Naive thymus-derived CD4-positive, alpha-beta T cell (primary cell): ENCODE data around the gene CERS5. TPM values are rescaled to one million over a fixed set of nuclear protein-coding genes. Genes with fewer than 3 reads are reported as not detected.

Experiments used
- ATAC-seq: fragments of 150-1000 bp; cut with Tn5 transposase; 2 replicates; pipeline ENCODE4 v1.10.0; 2021; ENCODE audit warnings: mild to moderate bottlenecking, moderate library complexity
- CTCF ChIA-PET: fragments of 350-600 bp; sonication (Branson Sonifier 250); formaldehyde crosslinking; loops from one replicate; lab custom pipeline; 2021; ENCODE audit warnings: antibody characterized with exemption; lab: Charles Lee
- POLR2A ChIA-PET: fragments of 350-600 bp; sonication (Branson Sonifier 250); formaldehyde crosslinking; loops from one replicate; lab custom pipeline; 2021; ENCODE audit warnings: antibody characterized with exemption, inconsistent platforms; lab: Charles Lee
- DNase-seq, 9 donors: peaks; one replicate each; pipeline versions ENCODE4 v3.0.0 to v3.0.0-alpha.2; 2020 to 2022; ENCODE audit warnings: mixed read lengths in 1 of 9
- H3K27ac ChIP-seq: one replicate; pipeline ENCODE4 v1.7.0; 2013; ENCODE audit warnings: mild to moderate bottlenecking, low read depth, low read length, moderate library complexity
- H3K27me3 ChIP-seq, 2 donors: one replicate each; pipeline ENCODE4 v1.7.0; 2013; ENCODE audit warnings: low read length in 2 of 2, mild to moderate bottlenecking in 2 of 2, moderate library complexity in 2 of 2; ENCODE audit not compliant: control insufficient read depth in 2 of 2, insufficient read depth in 2 of 2
- H3K36me3 ChIP-seq, 3 experiments: 1 replicate in 2 of 3; 2 replicates in 1 of 3; pipeline ENCODE4 v1.7.0; 2013; ENCODE audit warnings: low read length in 3 of 3, mild to moderate bottlenecking in 3 of 3, moderate library complexity in 1 of 3; ENCODE audit not compliant: insufficient read depth in 3 of 3, control insufficient read depth in 2 of 3
- H3K4me1 ChIP-seq, 2 donors: one replicate each; pipeline ENCODE4 v1.7.0; 2013; ENCODE audit warnings: low read length in 2 of 2, mild to moderate bottlenecking in 2 of 2, moderate library complexity in 1 of 2; ENCODE audit not compliant: control insufficient read depth in 2 of 2, insufficient read depth in 2 of 2
- H3K4me3 ChIP-seq: 2 replicates; pipeline ENCODE4 v1.7.0; 2013; ENCODE audit warnings: mild to moderate bottlenecking, low read length
- H3K9me3 ChIP-seq, 3 experiments: 1 replicate in 2 of 3; 2 replicates in 1 of 3; pipeline ENCODE4 v1.7.0; 2013; ENCODE audit warnings: low read length in 3 of 3; ENCODE audit not compliant: control insufficient read depth in 2 of 3
- H3K27ac Mint-ChIP-seq, 9 donors: one replicate each; pipeline ENCODE4 v1.8.0; 2020 to 2022; ENCODE audit warnings: mixed read lengths in 9 of 9, mild to moderate bottlenecking in 8 of 9, moderate library complexity in 5 of 9, inconsistent platforms in 2 of 9
- H3K27me3 Mint-ChIP-seq, 5 donors: one replicate each; pipeline ENCODE4 v1.8.0; 2021 to 2022; ENCODE audit warnings: mixed read lengths in 5 of 5, mild to moderate bottlenecking in 1 of 5
- H3K36me3 Mint-ChIP-seq, 5 donors: one replicate each; pipeline ENCODE4 v1.8.0; 2020 to 2022; ENCODE audit warnings: mixed read lengths in 5 of 5, mild to moderate bottlenecking in 3 of 5, inconsistent platforms in 1 of 5
- H3K4me1 Mint-ChIP-seq, 7 donors: one replicate each; pipeline ENCODE4 v1.8.0; 2020 to 2022; ENCODE audit warnings: mixed read lengths in 7 of 7, mild to moderate bottlenecking in 3 of 7, inconsistent platforms in 1 of 7
- H3K4me3 Mint-ChIP-seq, 10 donors: one replicate each; pipeline ENCODE4 v1.8.0; 2020 to 2022; ENCODE audit warnings: mild to moderate bottlenecking in 10 of 10, mixed read lengths in 10 of 10, moderate library complexity in 6 of 10, inconsistent platforms in 2 of 10
- H3K9me3 Mint-ChIP-seq, 11 donors: one replicate each; pipeline ENCODE4 v1.8.0; 2020 to 2022; ENCODE audit warnings: mixed read lengths in 11 of 11, mild to moderate bottlenecking in 4 of 11, inconsistent platforms in 1 of 11, moderate library complexity in 1 of 11
- intact Hi-C, 2 donors: fragments of 100-400 bp; cut with micrococcal nuclease; formaldehyde crosslinking; loops; one replicate each; pipeline ENCODE4 v1.15.1; 2023
- polyA plus RNA-seq, 2 donors: library from polyadenylated mRNA; unstranded; fragments of 300-500 nt; fragmentation: Illumina TruSeq; gene quantifications; one replicate each; pipeline ENCODE4 v1.2.3, GENCODE V29; 2021
- total RNA-seq, 6 experiments: library from RNA in 5 of 6; stranded (reverse) in 5 of 6; gene quantifications; 1 replicate in 5 of 6; 2 replicates in 1 of 6; pipeline ENCODE4 v1.2.3 and lab custom pipeline; 2021 to 2026

The CERS5 gene
- total and polyA plus RNA-seq, 7 experiments from 2014 or later: 33.7 to 52.2 (median 45.1) TPM

DNA sequence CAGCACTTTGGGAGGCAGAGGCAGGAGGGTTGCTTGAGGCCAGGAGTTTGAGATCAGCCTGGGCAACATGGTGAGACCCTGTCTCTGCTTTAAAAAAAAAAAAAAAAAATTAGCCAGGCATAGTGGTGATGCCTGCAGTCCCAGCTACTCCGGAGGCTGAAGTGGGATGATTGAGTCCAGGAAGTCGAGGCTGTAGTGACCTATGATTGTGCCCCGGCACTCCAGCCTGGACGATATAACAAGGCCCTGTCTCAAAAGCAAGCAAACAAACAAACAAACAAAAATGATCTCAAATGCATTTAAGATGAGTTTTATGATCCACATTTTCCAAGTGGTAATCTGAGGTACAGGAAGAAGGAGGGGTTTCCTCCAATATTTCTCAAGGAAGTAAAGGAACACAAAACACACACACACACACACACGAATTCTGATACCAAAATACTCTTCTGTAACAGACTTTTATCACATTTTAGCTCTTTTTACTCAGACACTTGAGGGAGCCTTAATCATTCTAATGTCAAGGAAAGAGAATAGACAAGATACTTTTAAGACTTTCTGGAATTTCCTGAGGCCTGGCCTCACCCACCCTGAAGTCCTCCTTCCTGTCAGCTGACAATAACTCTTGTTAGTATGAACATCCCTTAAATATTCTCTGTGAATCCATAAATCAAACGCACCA is 44.4 kb upstream of the CERS5 start:
- H3K4me1 Mint-ChIP-seq: peaks cover 25 to 52% (median 44%) of the 10 kb centered on the region in 7 donors
- Histone ChIP-seq H3K9me3 (no peaks in the 10 kb centered on the region), H3K4me3 (peak overlapping the region; percentile 36), H3K27me3 (no peaks in the 10 kb centered on the region), H3K4me1 (peaks cover 15 to 35% of the 10 kb centered on the region in 2 donors), H3K27ac (peak overlapping the region; percentile 65), H3K36me3 (no peaks in the 10 kb centered on the region)
- peak overlapping the region; percentile 86 to 98 (median 94) for H3K27ac Mint-ChIP-seq
- H3K4me3 Mint-ChIP-seq: peak overlapping the region; percentile 69 to 86 (median 74)
- H3K36me3 Mint-ChIP-seq: peaks cover 0 to 9% (median 4%) of the 10 kb centered on the region in 5 donors
- no peak for ATAC-seq
- CTCF ChIA-PET: interaction anchor here (0.6 to 3.6 kb wide), 7 partner anchors 10 to 1049 kb away, joined by 3 to 17 read pairs (median 4); no protein-coding TSS in a partner anchor
- no peaks in the 10 kb centered on the region for H3K9me3 Mint-ChIP-seq
- intact Hi-C loops: loop anchor here in 1 of 2 donors (1.0 to 5.0 kb wide), 2 partner anchors 9 to 101 kb away; no protein-coding TSS in a partner anchor
- no peaks in the 10 kb centered on the region for H3K27me3 Mint-ChIP-seq
- DNase-seq: peak in 1 of 9 donors; percentile 20
- POLR2A ChIA-PET: interaction anchor here (0.5 to 3.9 kb wide), 2 partner anchors 10 to 392 kb away, joined by 3 to 44 read pairs; no protein-coding TSS in a partner anchor

GRCh38 chr12:50207424-50207823 is 40.3 kb upstream of the CERS5 start:
- peaks cover 0 to 27% (median 11%) of the 10 kb centered on the region in 5 donors for H3K36me3 Mint-ChIP-seq
- POLR2A ChIA-PET: no interaction called here

DNA sequence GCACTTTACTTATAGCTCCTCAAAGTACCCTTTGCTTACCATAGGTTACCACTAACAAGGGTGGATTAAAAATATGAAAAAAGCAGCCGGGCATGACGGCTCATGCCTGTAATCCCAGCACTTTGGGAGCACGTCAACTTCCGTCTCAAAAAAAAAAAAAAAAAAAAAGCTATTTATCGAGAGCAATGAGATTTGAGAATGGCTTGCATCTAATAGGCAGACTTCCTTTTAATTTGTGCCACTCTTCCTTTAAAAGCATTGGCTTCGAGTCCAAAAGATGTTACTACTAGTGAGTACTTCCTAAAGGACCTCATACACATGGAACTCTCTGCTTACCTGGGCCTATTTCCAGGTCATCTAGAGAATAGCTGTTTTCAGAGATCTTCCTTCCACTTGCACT is 38.5 kb upstream of the CERS5 start:
- intact Hi-C loops: no loop called here
- Mint-ChIP-seq H3K9me3 (no peaks in the 10 kb centered on the region), H3K36me3 (peaks cover 0 to 34% (median 17%) of the 10 kb centered on the region in 5 donors), H3K27ac (no peak overlapping the region), H3K4me1 (peaks cover 3 to 8% (median 5%) of the 10 kb centered on the region in 7 donors), H3K27me3 (no peaks in the 10 kb centered on the region), H3K4me3 (no peak overlapping the region)
- no peaks in the 10 kb centered on the region for H3K27me3 ChIP-seq
- H3K9me3 ChIP-seq: no peaks in the 10 kb centered on the region
- DNase-seq (no peak), ATAC-seq (no peak)
- H3K27ac ChIP-seq: no peak overlapping the region
- CTCF ChIA-PET: interaction anchor here (0.6 kb wide), 1 partner anchor 10 kb away, joined by 5 read pairs; no protein-coding TSS in a partner anchor
- H3K36me3 ChIP-seq: peaks cover 9 to 32% (median 24%) of the 10 kb centered on the region in 3 experiments
- H3K4me1 ChIP-seq: peaks cover 0 to 4% of the 10 kb centered on the region in 2 donors
- no peak overlapping the region for H3K4me3 ChIP-seq
- POLR2A ChIA-PET: interaction anchor here (0.6 to 0.7 kb wide), 2 partner anchors 75 to 1911 kb away, joined by 3 to 4 read pairs; no protein-coding TSS in a partner anchor

More at GRCh38 chr12:50207424-50207823, 40.3 kb upstream of the CERS5 start:
- no peaks in the 10 kb centered on the region for H3K9me3 Mint-ChIP-seq
- peaks cover 13 to 20% of the 10 kb centered on the region in 2 donors for H3K4me1 ChIP-seq
- ATAC-seq (no peak), DNase-seq (no peak)
- no peaks in the 10 kb centered on the region for H3K27me3 Mint-ChIP-seq
- no peaks in the 10 kb centered on the region for H3K27me3 ChIP-seq
- H3K36me3 ChIP-seq: peaks cover 7 to 22% (median 20%) of the 10 kb centered on the region in 3 experiments
- no peaks in the 10 kb centered on the region for H3K9me3 ChIP-seq
- intact Hi-C loops: no loop called here
- peaks cover 14 to 22% (median 19%) of the 10 kb centered on the region in 7 donors for H3K4me1 Mint-ChIP-seq
- H3K4me3 ChIP-seq: no peak overlapping the region
- H3K27ac Mint-ChIP-seq: peak overlapping the region in 1 of 9 donors; percentile 12
- CTCF ChIA-PET: interaction anchor here (0.6 kb wide), 1 partner anchor 17 kb away, joined by 7 read pairs; no protein-coding TSS in a partner anchor
- no peak overlapping the region for H3K27ac ChIP-seq
- no peak overlapping the region for H3K4me3 Mint-ChIP-seq

- Mint-ChIP-seq H3K27ac (no peak overlapping the region), H3K4me3 (no peak overlapping the region), H3K4me1 (peaks cover 0 to 5% (median 0%) of the 10 kb centered on the region in 7 donors), H3K9me3 (no peaks in the 10 kb centered on the region), H3K36me3 (peaks cover 0 to 45% (median 27%) of the 10 kb centered on the region in 5 donors), H3K27me3 (no peaks in the 10 kb centered on the region)
- intact Hi-C loops: no loop called here
- ChIA-PET POLR2A (no interaction called here), CTCF (no interaction called here)
- no peak for DNase-seq
- Histone ChIP-seq H3K4me1 (no peaks in the 10 kb centered on the region), H3K27me3 (no peaks in the 10 kb centered on the region), H3K4me3 (no peak overlapping the region), H3K27ac (no peak overlapping the region), H3K36me3 (peaks cover 12 to 49% (median 24%) of the 10 kb centered on the region in 3 experiments), H3K9me3 (no peaks in the 10 kb centered on the region)
- ATAC-seq: no peak
Measured at GRCh38 chr12:50203691-50204090, 36.5 kb upstream of the CERS5 start.

- intact Hi-C loops: no loop called here
- H3K36me3 Mint-ChIP-seq: peaks cover 0 to 48% (median 30%) of the 10 kb centered on the region in 5 donors
- POLR2A ChIA-PET: no interaction called here
Measured at GRCh38 chr12:50201987-50202521, 34.9 kb upstream of the CERS5 start.

DNA sequence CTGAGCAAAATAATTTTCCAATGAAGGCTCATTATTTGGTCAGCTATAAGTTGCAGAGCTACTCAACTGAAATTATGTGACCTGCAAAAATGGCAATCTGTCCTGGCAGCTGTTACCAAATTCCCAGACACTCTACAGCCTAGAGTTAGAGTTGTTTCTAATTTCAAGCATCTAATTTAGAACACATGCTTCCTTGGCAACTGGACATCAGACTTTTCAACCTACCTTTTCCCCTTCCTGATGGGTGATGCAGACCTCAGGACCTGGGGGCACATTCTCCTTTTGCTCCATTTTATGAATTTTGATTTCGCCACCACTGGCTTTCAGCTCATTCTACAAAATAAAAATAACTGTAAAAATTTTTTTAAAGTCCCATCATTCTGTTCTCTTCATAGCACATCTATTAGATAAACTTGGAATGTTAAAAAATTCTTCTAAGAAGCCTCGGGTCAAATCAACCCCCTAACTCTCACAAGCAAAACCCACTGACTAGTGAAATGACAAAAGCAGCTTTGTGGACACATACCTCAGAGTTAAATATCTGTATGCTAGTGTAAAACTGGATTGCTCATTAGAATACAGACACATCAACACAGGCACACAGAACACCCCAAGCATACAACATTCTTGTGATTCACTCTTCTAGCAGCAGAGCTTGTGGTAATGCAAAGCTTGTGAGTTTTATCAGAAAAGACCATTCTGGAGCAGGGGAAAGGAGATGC is 33.5 kb upstream of the CERS5 start:
- H3K27me3 Mint-ChIP-seq: no peaks in the 10 kb centered on the region
- intact Hi-C loops: no loop called here
- POLR2A ChIA-PET: interaction anchor here (0.6 to 1.6 kb wide), 2 partner anchors 9 to 21 kb away, joined by 3 to 11 read pairs; no protein-coding TSS in a partner anchor
- DNase-seq: no peak
- H3K4me3 Mint-ChIP-seq: no peak overlapping the region
- Histone ChIP-seq H3K36me3 (peaks cover 12 to 66% (median 23%) of the 10 kb centered on the region in 3 experiments), H3K27me3 (no peaks in the 10 kb centered on the region), H3K9me3 (no peaks in the 10 kb centered on the region), H3K27ac (no peak overlapping the region), H3K4me3 (no peak overlapping the region), H3K4me1 (no peaks in the 10 kb centered on the region)
- no peak for ATAC-seq
- CTCF ChIA-PET: no interaction called here
- H3K4me1 Mint-ChIP-seq: peaks cover 0 to 5% (median 0%) of the 10 kb centered on the region in 7 donors
- no peaks in the 10 kb centered on the region for H3K9me3 Mint-ChIP-seq
- peaks cover 0 to 53% (median 32%) of the 10 kb centered on the region in 5 donors for H3K36me3 Mint-ChIP-seq
- no peak overlapping the region for H3K27ac Mint-ChIP-seq

More at GRCh38 chr12:50201987-50202521, 34.9 kb upstream of the CERS5 start:
- CTCF ChIA-PET: interaction anchor here (0.6 kb wide), 1 partner anchor 26 kb away, joined by 3 read pairs; no protein-coding TSS in a partner anchor
- no peak overlapping the region for H3K27ac ChIP-seq
- H3K27me3 ChIP-seq: no peaks in the 10 kb centered on the region
- H3K9me3 ChIP-seq: no peaks in the 10 kb centered on the region
- H3K4me1 ChIP-seq: no peaks in the 10 kb centered on the region
- H3K36me3 ChIP-seq: peaks cover 12 to 63% (median 24%) of the 10 kb centered on the region in 3 experiments
- H3K4me1 Mint-ChIP-seq: peaks cover 0 to 5% (median 0%) of the 10 kb centered on the region in 7 donors
- H3K4me3 ChIP-seq: no peak overlapping the region
- no peak for DNase-seq
- H3K4me3 Mint-ChIP-seq: no peak overlapping the region
- H3K9me3 Mint-ChIP-seq: no peaks in the 10 kb centered on the region
- H3K27ac Mint-ChIP-seq: no peak overlapping the region
- no peaks in the 10 kb centered on the region for H3K27me3 Mint-ChIP-seq
- no peak for ATAC-seq
